ENCODE results near the gene SLC6A16.
"Not testable (repeated sequence)": the region's sequence is repeated elsewhere in the genome, so short reads cannot be mapped to it uniquely, and the experiment has no call there.

SLC6A16 gene

DNA sequence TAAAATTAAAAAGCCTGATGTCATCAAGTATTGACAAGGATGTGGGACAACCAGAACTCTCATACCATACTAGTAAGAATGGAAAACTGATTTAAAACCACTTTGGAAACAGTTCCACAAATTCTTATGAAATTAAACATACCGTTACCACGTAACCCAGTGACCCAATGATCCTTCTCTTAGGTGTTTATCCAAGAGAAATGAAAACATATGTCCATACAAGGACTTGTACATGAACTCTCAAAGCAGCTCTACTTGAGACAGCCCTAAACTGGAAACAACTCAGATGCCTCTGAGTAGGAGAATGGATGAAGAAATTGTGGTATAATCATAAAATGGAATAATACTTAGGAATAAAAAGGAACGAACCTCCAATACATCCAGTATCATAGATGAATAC is 27.6 kb downstream of the SLC6A16 start:
- DNase-seq = no peak
- in situ Hi-C loops (cut with HindIII; ENCODE audit: low pct_ligation_motif_present, low pct_unique_long_range_greater_than_20kb, low sequenced_read_pairs) = no loop called here

DNA sequence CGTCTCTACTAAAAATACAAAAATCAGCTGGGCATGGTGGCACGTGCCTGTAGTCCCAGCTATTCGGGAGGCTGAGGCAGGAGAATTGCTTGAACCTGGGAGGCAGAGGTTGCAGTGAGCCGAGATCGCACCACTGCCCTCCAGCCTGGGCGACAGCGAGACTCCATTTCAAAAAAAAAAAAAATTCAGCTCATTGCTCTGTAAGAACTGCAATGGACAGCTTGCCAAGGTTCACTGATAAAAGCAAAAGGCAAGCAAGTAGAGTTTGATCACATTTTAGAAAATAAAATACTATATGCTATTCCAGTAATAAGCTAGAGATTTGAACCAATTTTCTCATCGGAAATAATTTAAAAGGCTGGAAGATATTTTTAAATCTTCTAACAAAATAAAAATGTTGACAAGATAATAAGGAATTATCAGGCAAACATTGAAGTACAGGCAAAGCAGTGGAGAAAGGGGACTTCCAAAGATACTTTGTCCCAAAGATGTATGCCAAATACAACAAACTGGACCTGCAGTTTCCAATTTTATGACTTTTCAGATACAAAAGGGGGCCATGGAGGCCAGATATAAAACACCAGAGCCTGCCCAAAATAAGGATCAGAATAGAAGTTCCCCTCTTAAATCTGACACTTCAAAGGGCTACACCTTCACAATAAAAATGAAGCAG is 29.6 kb downstream of the SLC6A16 start:
- in situ Hi-C loops (cut with HindIII; ENCODE audit: low pct_ligation_motif_present, low pct_unique_long_range_greater_than_20kb, low sequenced_read_pairs) = no loop called here
- DNase-seq = no peak

DNA sequence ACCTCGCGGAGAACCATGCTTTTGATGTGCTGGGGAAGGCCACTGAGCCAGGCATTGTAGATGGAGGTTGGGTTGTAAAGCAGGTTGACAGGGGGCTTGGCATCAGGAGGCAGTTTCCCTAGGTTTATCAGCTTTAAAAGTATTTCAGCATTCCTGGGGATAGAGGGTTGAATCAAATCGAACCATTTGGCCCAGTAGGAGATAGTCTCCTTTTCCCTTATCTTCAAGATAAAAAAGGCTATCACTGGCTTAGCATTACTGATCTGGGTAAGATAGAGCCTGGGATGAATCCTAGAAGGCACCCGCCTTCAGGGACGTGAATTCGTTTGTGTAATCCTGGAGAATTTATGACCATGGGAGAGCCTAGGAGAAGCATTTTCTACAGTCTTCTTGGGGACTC is 30.6 kb downstream of the SLC6A16 start:
- in situ Hi-C loops (cut with HindIII; ENCODE audit: low pct_ligation_motif_present, low pct_unique_long_range_greater_than_20kb, low sequenced_read_pairs) = no loop called here
- no peak for DNase-seq

DNA sequence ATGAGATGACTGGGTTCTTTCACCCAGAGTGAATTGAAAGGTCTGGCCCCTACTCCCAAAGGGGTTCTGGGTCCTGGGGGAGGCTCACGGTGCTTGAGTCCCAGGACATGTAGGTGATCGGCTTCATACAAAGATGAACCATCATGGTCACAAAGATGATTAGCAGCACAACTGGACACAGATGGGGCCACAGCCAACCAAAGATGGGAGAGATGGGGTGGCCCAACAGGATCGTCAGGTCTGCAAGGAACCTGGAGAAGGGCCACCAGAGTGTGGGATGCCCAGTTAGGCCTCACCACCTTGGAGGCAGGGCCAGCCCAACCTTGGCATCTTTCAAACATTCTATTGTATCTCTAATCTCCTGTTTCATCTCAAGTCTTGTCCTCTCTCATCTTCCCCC is 34.5 kb downstream of the SLC6A16 start:
- DNase-seq = no peak
- in situ Hi-C loops (cut with HindIII; ENCODE audit: low pct_ligation_motif_present, low pct_unique_long_range_greater_than_20kb, low sequenced_read_pairs) = no loop called here

DNA sequence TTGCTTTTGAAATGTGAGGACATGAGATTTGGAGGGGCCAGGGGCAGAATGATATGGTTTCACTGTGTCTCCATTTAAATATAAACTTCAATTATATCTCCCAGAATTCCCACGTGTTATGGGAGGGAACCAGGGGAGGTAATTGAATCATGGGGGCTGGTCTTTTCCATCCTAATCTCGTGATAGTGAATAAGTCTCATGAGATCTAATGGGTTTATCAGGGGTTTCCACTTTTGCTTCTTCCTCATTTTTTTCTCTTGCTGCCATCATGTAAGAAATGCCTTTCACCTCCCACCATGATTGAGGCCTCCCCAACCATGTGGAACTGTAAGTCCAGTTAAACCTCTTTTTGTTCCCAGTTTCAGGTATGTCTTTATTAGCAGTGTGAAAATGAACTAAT is 35.7 kb downstream of the SLC6A16 start:
- DNase-seq; in situ Hi-C loops (cut with HindIII; ENCODE audit: low pct_ligation_motif_present, low pct_unique_long_range_greater_than_20kb, low sequenced_read_pairs): not testable (repeated sequence)

DNA sequence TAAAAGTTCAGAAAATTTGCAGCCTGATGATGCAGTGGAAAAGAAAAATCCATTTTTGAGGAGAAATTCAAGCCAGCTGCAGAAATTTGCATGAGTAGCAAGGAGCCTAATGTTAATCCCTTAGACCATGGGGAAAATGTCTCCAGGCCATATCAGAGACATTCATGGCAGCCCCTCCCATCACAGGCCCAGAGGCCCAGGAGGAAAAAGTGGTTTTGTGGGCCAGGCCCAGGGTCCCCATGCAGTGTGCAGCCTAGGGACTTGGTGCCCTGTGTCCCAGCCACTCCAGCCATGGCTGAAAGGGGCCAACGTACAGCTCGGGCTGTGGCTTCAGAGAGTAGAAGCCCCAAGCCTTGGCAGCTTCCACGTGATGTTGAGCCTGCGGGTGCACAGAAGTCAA is 36.8 kb downstream of the SLC6A16 start:
- in situ Hi-C loops (cut with HindIII; ENCODE audit: low pct_ligation_motif_present, low pct_unique_long_range_greater_than_20kb, low sequenced_read_pairs); DNase-seq: not testable (repeated sequence)

DNA sequence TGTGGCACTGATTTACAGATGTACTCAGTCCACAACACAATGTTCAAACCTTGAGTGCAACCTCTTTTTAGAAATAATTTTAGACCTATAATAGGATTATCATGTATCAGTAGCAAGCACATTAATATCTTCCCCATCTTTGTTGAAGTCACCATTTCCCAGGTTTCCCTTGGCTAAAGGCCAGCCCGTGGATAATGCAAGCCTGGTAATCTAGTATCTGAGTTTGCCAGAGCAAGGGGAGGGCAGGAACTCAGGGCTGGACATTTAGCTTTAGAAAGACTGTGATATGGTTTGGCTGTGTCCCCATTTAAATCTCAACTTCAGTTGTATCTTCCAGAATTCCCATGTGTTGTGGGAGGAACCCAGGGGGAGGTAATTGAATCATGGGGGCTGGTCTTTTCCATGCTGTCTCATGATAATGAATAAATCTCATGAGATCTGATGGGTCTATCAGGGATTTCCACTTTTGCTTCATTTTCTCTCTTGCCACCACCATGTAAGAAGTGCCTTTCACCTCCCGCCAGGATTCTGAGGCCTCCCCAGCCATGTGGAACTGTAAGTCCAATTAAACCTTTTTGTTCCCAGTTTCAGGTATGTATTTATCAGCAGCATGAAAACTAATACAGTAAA is 37.7 kb downstream of the SLC6A16 start:
- in situ Hi-C loops (cut with HindIII; ENCODE audit: low pct_ligation_motif_present, low pct_unique_long_range_greater_than_20kb, low sequenced_read_pairs) = no loop called here
- DNase-seq = no peak

DNA sequence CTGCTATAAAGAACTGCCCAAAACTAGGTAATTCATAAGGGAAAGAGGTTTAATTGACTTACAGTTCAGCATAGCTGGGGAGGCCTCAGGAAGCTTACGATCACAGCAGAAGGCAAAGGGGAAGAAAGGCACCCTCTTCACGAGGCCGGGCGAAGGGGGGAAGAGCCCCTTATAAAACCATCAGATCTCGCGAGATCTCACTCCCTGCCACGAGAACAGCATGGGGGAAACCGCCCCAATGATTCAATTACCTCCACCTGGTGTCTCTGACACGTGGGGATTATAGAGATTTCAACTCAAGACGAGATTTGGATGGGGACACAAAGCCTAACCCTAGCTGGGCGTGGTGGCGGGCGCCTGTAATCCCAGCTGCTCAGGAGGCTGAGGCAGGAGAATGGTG is 42.8 kb downstream of the SLC6A16 start:
- DNase-seq = no peak
- in situ Hi-C loops (cut with HindIII; ENCODE audit: low pct_ligation_motif_present, low pct_unique_long_range_greater_than_20kb, low sequenced_read_pairs) = no loop called here

DNA sequence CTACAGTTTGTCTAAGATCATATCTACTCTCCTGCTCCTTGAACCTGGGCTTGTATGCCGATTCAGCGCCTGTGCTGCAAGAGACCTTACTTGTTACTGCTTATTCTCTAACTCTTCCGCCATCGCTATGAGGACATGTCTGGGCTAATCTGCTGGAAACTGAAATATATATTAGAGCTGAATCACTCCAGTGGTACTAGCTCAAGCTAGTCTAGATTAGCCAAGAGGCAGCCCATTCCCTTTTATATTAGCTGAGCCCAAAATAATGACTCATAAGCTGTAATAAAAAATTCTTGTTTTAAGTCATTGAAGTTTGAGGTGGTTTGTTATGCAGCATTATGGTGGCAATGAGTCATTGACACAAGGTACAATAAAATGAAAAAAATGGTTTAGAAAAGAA is 52.8 kb downstream of the SLC6A16 start:
- in situ Hi-C loops (cut with HindIII; ENCODE audit: low pct_ligation_motif_present, low pct_unique_long_range_greater_than_20kb, low sequenced_read_pairs) = no loop called here
- DNase-seq = no peak

DNA sequence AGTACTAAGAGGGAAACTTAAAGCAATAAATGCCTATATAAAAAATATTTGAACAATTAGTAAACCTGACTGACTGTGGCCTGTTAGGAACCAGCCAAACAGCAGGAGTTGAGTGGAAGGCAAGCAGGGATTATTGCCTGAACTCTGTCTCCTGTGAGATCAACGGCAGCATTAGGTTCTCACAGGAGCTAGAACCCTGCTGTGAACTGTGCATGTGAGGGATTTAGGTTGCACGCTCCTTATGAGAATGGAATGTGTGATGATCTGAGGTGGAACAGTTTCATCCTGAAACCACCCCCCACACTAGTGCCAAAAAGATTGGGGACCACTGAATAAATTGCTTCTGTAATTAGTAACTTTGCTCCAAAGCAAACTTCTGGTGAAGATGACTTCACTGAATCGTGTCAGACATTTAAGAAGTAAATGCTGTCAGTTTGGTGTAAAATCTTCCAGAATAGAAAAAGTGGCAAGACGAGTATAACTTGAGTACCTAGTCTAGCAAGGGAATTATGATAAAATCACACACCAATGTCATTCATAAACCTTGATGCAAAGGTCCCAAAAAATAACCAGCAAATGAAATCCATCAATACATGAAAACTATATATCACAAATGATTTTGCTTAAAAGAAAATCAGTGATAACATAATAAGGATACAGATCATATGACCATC is 53.8 kb downstream of the SLC6A16 start:
- no peak for DNase-seq
- in situ Hi-C loops (cut with HindIII; ENCODE audit: low pct_ligation_motif_present, low pct_unique_long_range_greater_than_20kb, low sequenced_read_pairs) = no loop called here

DNA sequence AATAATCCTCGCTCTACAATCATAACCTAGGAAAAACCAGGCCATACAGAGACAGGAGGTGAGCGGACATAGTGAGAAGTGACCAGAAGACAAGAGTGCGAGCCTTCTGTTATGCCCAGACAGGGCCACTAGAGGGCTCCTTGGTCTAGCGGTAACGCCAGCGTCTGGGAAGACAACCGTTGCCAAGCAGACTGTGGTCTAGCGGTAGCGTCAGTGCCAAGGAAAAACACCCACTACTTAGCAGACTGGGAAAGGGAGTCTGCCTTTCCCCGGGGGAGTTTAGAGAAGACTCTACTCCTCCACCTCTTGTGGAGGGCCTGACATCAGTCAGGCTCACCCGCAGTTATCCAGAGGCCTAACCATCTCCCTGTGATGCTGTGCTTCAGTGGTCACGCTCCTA is 58.6 kb downstream of the SLC6A16 start:
- DNase-seq = peak; percentile 31
- in situ Hi-C loops (cut with HindIII; ENCODE audit: low pct_ligation_motif_present, low pct_unique_long_range_greater_than_20kb, low sequenced_read_pairs) = not testable (repeated sequence)

DNA sequence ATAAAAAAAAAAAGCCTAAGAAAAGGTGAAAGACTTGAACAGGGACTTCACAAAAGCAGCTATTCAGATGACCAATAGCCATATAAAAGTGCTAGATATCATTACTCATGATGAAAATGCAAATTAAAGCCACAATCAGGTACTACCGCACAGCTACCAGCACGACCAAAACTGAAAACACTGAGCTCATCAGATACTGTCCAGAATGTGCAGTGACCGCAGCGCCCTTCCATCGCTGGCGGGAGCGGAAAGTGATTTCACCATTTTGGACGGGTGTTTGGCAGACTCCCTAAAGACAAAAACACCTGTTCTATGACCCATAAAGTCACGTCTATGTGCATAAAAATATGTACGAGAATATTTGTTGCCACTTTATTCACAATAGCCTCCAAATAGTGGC is 60.7 kb downstream of the SLC6A16 start:
- in situ Hi-C loops (cut with HindIII; ENCODE audit: low pct_ligation_motif_present, low pct_unique_long_range_greater_than_20kb, low sequenced_read_pairs) = no loop called here

DNA sequence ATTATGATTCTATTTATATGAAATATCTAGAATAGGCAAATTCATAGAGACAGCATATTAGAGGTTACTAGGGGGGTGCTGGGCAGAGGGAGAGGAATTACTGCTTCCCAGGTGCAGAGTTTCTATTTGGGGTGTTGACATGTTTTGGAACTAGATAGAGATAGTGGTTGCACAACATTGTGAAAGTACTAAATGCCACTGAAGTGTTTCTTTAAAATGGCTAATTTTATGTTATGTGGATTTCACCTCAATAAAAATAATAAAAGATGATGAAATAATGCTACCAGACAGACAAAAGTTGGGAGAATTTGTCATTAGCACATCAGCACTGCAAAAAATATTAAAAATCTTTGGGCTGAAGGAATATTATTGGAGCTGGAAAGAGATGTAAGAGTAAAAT is 63.4 kb downstream of the SLC6A16 start:
- DNase-seq = no peak
- in situ Hi-C loops (cut with HindIII; ENCODE audit: low pct_ligation_motif_present, low pct_unique_long_range_greater_than_20kb, low sequenced_read_pairs) = no loop called here

More for the DNA sequence above, 60.7 kb downstream of the SLC6A16 start:
- no peak for DNase-seq

DNA sequence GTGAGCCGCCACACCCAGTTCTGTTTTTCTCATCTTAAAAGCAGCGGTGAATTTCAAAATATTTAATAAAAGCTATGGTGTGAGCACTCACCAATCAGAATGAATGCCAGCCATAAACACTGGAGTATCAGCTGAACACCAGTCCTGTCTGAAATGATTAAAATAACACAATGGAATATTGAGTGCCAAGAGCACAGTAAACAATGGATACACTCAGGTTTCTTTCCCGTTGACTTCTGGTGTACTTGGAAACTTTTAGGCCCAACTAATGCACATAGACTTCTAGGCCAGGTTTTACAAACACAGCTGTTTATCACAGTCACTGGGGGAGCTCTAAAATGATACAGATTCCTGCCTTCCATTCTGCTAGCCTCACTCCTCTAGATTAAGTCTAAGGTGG is 68.3 kb downstream of the SLC6A16 start:
- in situ Hi-C loops (cut with HindIII; ENCODE audit: low pct_ligation_motif_present, low pct_unique_long_range_greater_than_20kb, low sequenced_read_pairs) = no loop called here
- DNase-seq = no peak

DNA sequence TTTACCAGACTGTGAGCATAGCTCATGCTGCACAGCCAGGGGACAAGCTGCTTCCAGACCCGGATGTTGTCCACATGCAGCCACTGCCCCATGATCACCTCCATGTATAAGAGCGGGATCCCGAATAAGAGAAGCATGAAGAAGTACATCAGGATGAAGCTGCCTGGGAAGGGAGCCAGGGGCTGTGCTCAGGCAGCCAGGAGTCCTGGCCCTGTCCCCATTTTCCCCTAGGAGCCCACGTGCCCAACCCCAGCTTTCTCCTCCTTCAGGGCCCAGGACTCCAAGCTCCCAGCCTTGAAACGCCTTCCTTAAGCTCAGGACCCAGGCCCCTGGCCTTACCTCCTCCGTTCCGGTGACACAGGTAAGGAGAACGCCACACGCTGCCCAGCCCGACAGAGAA is 69.3 kb downstream of the SLC6A16 start:
- in situ Hi-C loops (cut with HindIII; ENCODE audit: low pct_ligation_motif_present, low pct_unique_long_range_greater_than_20kb, low sequenced_read_pairs) = no loop called here
- no peak for DNase-seq

DNA sequence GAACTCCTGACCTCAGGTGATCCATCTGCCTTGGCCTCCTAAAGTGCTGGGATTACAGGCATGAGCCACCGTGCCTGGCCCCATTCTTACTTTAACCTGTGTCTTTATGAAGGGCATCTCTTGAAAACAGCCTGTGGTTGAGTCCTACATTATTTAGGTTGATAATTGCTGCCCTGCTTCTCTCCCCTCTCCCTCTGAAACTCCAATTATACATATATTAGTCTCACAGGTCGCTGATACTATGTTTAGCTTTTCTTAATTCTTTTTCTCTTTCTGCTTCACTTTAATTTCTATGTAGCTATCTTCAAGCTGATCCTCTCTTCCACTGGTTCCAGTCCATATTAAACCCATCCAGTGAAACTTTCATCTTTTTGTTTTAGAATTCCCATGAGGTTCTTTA is 75.1 kb downstream of the SLC6A16 start:
- DNase-seq = no peak
- in situ Hi-C loops (cut with HindIII; ENCODE audit: low pct_ligation_motif_present, low pct_unique_long_range_greater_than_20kb, low sequenced_read_pairs) = no loop called here

DNA sequence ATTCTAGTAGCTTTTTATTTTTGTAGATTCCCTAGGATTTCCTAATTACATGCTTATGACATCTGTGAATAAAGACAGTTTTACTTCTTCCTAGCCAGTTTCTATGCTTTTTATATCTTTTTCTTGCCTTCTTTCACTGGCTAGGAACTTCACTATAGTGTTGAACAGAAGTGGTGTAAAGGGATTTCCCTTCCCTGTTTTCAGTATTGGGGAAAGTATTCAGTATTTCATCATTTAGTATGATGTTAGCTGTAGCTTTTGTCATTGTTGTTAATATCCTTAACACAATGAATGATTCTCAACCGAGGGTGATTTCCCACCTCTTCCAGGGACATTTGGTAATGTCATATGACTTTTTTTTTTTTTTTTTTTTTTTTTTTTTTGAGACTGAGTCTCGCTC is 77.3 kb downstream of the SLC6A16 start:
- in situ Hi-C loops (cut with HindIII; ENCODE audit: low pct_ligation_motif_present, low pct_unique_long_range_greater_than_20kb, low sequenced_read_pairs) = no loop called here
- no peak for DNase-seq

DNA sequence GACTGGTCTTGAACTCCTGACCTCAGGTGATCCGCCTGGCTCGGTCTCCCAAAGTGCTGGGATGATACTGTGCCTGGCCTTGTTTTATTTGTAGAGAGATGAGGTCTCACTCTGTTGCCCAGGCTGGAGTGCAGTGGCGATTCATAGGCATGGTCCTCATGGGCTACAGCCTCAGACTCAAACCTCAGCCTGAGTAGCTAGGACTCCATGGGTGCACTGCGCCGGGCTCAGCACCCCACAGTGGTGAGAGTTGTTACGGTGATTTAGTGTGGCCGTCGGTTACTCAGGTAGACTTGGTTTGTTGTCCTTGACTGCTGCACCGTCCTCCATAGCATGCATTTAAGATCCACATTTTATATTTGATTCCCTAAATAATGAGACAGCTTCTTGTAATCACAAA is 80.7 kb downstream of the SLC6A16 start:
- DNase-seq = no peak
- in situ Hi-C loops (cut with HindIII; ENCODE audit: low pct_ligation_motif_present, low pct_unique_long_range_greater_than_20kb, low sequenced_read_pairs) = no loop called here

DNA sequence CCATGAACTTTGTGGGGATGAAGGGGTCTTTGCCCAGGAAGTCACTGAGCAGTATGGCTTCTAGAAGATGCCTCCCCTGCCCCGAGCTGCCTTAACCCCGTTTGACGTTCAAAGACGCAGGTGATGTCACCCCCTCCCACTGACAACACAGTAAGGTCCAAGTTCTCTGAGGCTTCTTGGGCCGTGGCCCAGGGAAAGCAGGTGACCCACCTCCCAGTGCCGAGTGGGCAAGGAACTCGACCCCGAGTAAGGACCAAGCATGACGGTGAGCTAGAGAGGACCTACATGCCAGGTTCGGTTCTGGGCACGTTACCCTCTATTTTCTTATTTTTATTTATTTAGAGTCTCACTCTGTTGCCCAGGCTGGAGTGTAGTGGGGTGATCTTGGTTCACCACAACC is 81.3 kb downstream of the SLC6A16 start:
- in situ Hi-C loops (cut with HindIII; ENCODE audit: low pct_ligation_motif_present, low pct_unique_long_range_greater_than_20kb, low sequenced_read_pairs) = no loop called here
- DNase-seq = no peak

DNA sequence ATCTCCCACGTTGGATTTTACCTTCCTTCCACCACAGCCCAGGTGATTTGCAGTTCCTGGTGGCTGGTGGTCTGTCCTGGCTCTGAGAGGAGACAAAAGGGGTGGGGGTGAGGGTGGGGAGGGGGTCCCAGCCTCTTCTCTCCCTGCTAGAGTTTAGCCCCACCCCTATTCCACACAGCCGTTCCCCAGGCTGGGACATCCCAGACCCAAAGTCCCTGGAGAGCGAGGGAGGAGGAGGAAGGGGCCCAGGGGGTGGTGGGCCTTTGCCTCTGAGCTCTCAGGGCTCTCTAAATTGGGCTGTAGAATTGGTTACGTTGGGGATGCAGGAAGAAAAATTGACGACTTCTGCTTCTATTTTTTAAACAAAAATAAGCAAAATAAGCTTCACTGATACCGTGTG is 81.9 kb downstream of the SLC6A16 start:
- in situ Hi-C loops (cut with HindIII; ENCODE audit: low pct_ligation_motif_present, low pct_unique_long_range_greater_than_20kb, low sequenced_read_pairs) = no loop called here

More for the DNA sequence above, 81.9 kb downstream of the SLC6A16 start:
- no peak for DNase-seq
